Tibial artery (tissue), 4 donors: ENCODE results near the gene CD151.

ENCODE experiments used
- DNase-seq, 2 donors: peaks; one replicate each; pipeline ENCODE4 v3.0.0-alpha.2; 2019
- H3K27ac ChIP-seq, 2 donors: fragments of 200-600 bp; sonication (generic) in 1 of 2; 1 replicate in 1 of 2; 2 replicates in 1 of 2; pipeline ENCODE4 v1.5.1; 2018 to 2019; ENCODE audit warnings: mild to moderate bottlenecking in 1 of 2
- H3K27me3 ChIP-seq, 2 donors: fragments of 200-600 bp; sonication (generic) in 1 of 2; one replicate each; pipeline versions ENCODE4 v1.5.1 to v1.6.0; 2016 to 2019
- H3K36me3 ChIP-seq, 3 donors: fragments of 200-600 bp; sonication (generic) in 2 of 3; one replicate each; pipeline ENCODE4 v1.5.1; 2016 to 2019; ENCODE audit warnings: mild to moderate bottlenecking in 2 of 3
- H3K4me1 ChIP-seq, 4 donors: fragments of 200-600 bp; sonication (generic) in 2 of 4; 1 replicate in 3 of 4; 2 replicates in 1 of 4; pipeline ENCODE4 v1.5.1; 2016 to 2019
- H3K4me3 ChIP-seq, 2 donors: fragments of 200-600 bp; sonication (generic) in 1 of 2; 1 replicate in 1 of 2; 2 replicates in 1 of 2; pipeline ENCODE4 v1.5.1; 2018 to 2019; ENCODE audit warnings: mild to moderate bottlenecking in 2 of 2
- H3K9me3 ChIP-seq, 3 donors: fragments of 200-600 bp; sonication (generic) in 1 of 3; one replicate each; pipeline ENCODE4 v1.5.1; 2016 to 2019
- CTCF ChIP-seq, 2 experiments: fragments of 200-600 bp in 1 of 2; fragments of 450-650 bp in 1 of 2; IDR thresholded peaks; one replicate each; pipeline ENCODE4 v1.5.1; 2017 to 2019; ENCODE audit warnings: antibody characterized with exemption in 2 of 2, mild to moderate bottlenecking in 1 of 2, moderate library complexity in 1 of 2
- intact Hi-C: fragments of 100-400 bp; cut with DNase I; formaldehyde crosslinking; loops from one replicate; pipeline ENCODE4 v1.15.0; 2023; ENCODE audit warnings: low total_unique reads

The CD151 gene

GRCh38 chr11:788953-789940 lies 43.5 kb upstream of the CD151 start:
- intact Hi-C loops, result no loop called here
- Histone ChIP-seq H3K36me3 (peaks cover 0 to 28% (median 5%) of the 10 kb centered on the region in 3 donors), H3K9me3 (no peaks in the 10 kb centered on the region), H3K27me3 (peaks cover 0 to 53% of the 10 kb centered on the region in 2 donors), H3K4me3 (no peak overlapping the region), H3K4me1 (peaks cover 0 to 12% (median 4%) of the 10 kb centered on the region in 4 donors), H3K27ac (no peak overlapping the region)
- DNase-seq, result no peak
- TF ChIP-seq CTCF (IDR thresholded peaks at IDR 0.05), result no peak

- Histone ChIP-seq H3K36me3 (peaks cover 0 to 28% (median 5%) of the 10 kb centered on the region in 3 donors), H3K4me1 (peaks cover 0 to 19% (median 6%) of the 10 kb centered on the region in 4 donors), H3K27me3 (peaks cover 0 to 53% of the 10 kb centered on the region in 2 donors), H3K9me3 (no peaks in the 10 kb centered on the region), H3K27ac (no peak within 1 kb of the TSS), H3K4me3 (no peak within 1 kb of the TSS)
- DNase-seq, result no peak
- TF ChIP-seq CTCF (IDR thresholded peaks at IDR 0.05), result no peak
- intact Hi-C loops, result no loop called here
Observed at GRCh38 chr11:789943-790342, 42.8 kb upstream of the CD151 start, which contains the start of gene CEND1. Gene CEND1 (minus strand): TSS chr11:790090. CDS start chr11:788576, 1,514 bp downstream.

- Histone ChIP-seq H3K9me3 (no peaks in the 10 kb centered on the region), H3K27me3 (peaks cover 0 to 50% of the 10 kb centered on the region in 2 donors), H3K27ac (no peak overlapping the region), H3K4me3 (no peak overlapping the region), H3K4me1 (peaks cover 0 to 29% (median 16%) of the 10 kb centered on the region in 4 donors), H3K36me3 (peaks cover 0 to 28% (median 5%) of the 10 kb centered on the region in 3 donors)
- intact Hi-C loops, result no loop called here
- DNase-seq, result no peak
- no peak for TF ChIP-seq CTCF (IDR thresholded peaks at IDR 0.05)
Observed at GRCh38 chr11:790721-791564, 41.8 kb upstream of the CD151 start.

GRCh38 chr11:791658-792534 lies 40.9 kb upstream of the CD151 start:
- no peak for DNase-seq
- Histone ChIP-seq H3K27me3 (peaks cover 0 to 41% of the 10 kb centered on the region in 2 donors), H3K4me3 (no peak overlapping the region), H3K4me1 (peaks cover 0 to 38% (median 23%) of the 10 kb centered on the region in 4 donors), H3K9me3 (no peaks in the 10 kb centered on the region), H3K36me3 (peaks cover 0 to 28% (median 5%) of the 10 kb centered on the region in 3 donors), H3K27ac (no peak overlapping the region)
- intact Hi-C loops, result no loop called here
- no peak for TF ChIP-seq CTCF (IDR thresholded peaks at IDR 0.05)

GRCh38 chr11:792535-792821 lies 40.3 kb upstream of the CD151 start:
- Histone ChIP-seq H3K4me3 (no peak overlapping the region), H3K27ac (no peak overlapping the region), H3K9me3 (no peaks in the 10 kb centered on the region), H3K27me3 (peaks cover 0 to 35% of the 10 kb centered on the region in 2 donors), H3K36me3 (peaks cover 0 to 28% (median 5%) of the 10 kb centered on the region in 3 donors), H3K4me1 (peaks cover 0 to 42% (median 25%) of the 10 kb centered on the region in 4 donors)
- intact Hi-C loops, result no loop called here
- no peak for TF ChIP-seq CTCF (IDR thresholded peaks at IDR 0.05)
- DNase-seq, result no peak
